ENCODE results near the gene AP3M1.

GRCh38 chr10:74174521-74174920, 23.9 kb upstream of the AP3M1 start:
- TF ChIP-seq POLR2AphosphoS5 (IDR thresholded peaks at IDR 0.05; ENCODE audit: low read depth, low read length) = no peak
- TF ChIP-seq REST (IDR thresholded peaks at IDR 0.05; ENCODE audit: insufficient read depth in 1 of 2, low read depth in 2 of 2, low read length in 2 of 2) = no peak
- no peak for TF ChIP-seq FOXP2 (optimal IDR thresholded peaks at IDR 0.05; ENCODE audit: borderline replicate concordance, extremely low read depth, extremely low read length, insufficient read depth)

Data from PFSK-1 (cell line).